Neutrophil (primary cell): ENCODE results near the gene PDS5A.
"Not testable (repeated sequence)": the region's sequence is repeated elsewhere in the genome, so short reads cannot be mapped to it uniquely, and the experiment has no call there.

Source experiments
- H3K27ac ChIP-seq: fragments of 200-600 bp; sonication (generic); 2 replicates; pipeline ENCODE4 v1.5.1; 2016; ENCODE audit warnings: mild to moderate bottlenecking, moderate library complexity
- H3K27me3 ChIP-seq: fragments of 200-600 bp; sonication (generic); 2 replicates; pipeline ENCODE4 v1.6.0; 2016; ENCODE audit warnings: mild to moderate bottlenecking
- H3K36me3 ChIP-seq: fragments of 200-600 bp; sonication (generic); 2 replicates; pipeline ENCODE4 v1.5.1; 2017
- H3K4me1 ChIP-seq, 2 experiments: fragments of 200-600 bp in 1 of 2; sonication (generic) in 1 of 2; 1 replicate in 1 of 2; 2 replicates in 1 of 2; pipeline versions ENCODE4 v1.5.1 to v1.6.1; 2013 to 2016; ENCODE audit warnings: low read depth in 1 of 2, low read length in 1 of 2, mild to moderate bottlenecking in 1 of 2, moderate library complexity in 1 of 2; ENCODE audit not compliant: control insufficient read depth in 1 of 2, insufficient read depth in 1 of 2
- H3K4me3 ChIP-seq, 2 experiments: fragments of 200-600 bp in 1 of 2; sonication (generic) in 1 of 2; 1 replicate in 1 of 2; 2 replicates in 1 of 2; pipeline ENCODE4 v1.5.1; 2013 to 2016; ENCODE audit warnings: low read depth in 1 of 2, low read length in 1 of 2, mild to moderate bottlenecking in 1 of 2, moderate library complexity in 1 of 2
- H3K9me3 ChIP-seq: fragments of 200-600 bp; sonication (generic); 2 replicates; pipeline ENCODE4 v1.5.1; 2016
- TF ChIP-seq, protein P1 (sequence below): fragments of 200-600 bp; sonication (generic); IDR thresholded peaks from 2 replicates; pipeline ENCODE4 v1.5.1; 2016; ENCODE audit warnings: antibody characterized with exemption

Gene PDS5A

DNA sequence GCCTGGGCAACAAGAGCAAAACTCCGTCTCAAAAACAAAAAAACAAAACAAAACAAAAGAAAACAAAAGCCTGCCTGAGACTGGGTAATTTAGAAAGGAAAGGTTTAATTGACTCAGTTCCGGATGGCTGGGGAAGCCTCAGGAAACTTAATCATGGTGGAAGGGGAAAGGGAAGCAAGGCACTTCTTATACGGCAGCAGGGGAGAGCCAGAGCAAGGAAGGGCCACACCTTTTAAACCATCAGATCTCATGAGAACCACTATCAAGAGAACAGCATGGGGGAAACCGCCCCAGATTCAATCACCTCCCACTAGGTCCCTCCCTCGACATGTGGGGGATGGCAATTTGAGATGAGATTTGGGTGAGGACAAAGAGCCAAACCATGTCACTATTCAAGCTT, 157.5 kb downstream of the PDS5A start:
- TF ChIP-seq, protein P1, sequence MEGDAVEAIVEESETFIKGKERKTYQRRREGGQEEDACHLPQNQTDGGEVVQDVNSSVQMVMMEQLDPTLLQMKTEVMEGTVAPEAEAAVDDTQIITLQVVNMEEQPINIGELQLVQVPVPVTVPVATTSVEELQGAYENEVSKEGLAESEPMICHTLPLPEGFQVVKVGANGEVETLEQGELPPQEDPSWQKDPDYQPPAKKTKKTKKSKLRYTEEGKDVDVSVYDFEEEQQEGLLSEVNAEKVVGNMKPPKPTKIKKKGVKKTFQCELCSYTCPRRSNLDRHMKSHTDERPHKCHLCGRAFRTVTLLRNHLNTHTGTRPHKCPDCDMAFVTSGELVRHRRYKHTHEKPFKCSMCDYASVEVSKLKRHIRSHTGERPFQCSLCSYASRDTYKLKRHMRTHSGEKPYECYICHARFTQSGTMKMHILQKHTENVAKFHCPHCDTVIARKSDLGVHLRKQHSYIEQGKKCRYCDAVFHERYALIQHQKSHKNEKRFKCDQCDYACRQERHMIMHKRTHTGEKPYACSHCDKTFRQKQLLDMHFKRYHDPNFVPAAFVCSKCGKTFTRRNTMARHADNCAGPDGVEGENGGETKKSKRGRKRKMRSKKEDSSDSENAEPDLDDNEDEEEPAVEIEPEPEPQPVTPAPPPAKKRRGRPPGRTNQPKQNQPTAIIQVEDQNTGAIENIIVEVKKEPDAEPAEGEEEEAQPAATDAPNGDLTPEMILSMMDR = no peak
- Histone ChIP-seq H3K27me3 (no peaks in the 10 kb centered on the region), H3K4me3 (no peak overlapping the region), H3K27ac (no peak overlapping the region), H3K4me1 (no peaks in the 10 kb centered on the region), H3K36me3 (peaks cover 3% of the 10 kb centered on the region), H3K9me3 (no peaks in the 10 kb centered on the region)

DNA sequence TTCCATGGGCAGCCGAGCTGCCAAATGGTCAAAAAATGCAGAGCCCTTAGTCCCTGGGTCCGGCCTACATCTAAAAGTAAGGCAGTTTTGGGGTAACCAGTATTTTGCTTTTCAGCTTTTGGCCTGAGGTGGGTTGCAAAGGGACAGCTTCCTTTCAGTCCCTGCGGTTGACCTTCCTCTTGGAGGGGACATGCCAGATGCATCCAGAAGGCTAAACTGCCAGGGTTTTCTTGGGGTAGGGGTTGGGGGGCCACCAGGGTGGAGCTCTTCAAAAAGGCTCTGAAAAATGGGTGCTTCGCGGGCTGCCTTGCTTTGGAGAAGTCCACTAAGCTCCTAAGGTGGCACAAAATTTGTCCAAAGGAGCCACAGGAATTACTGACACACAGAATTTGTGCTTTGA, 159.1 kb downstream of the PDS5A start:
- Histone ChIP-seq H3K27me3 (no peaks in the 10 kb centered on the region), H3K27ac (no peak overlapping the region), H3K4me1 (no peaks in the 10 kb centered on the region), H3K4me3 (no peak overlapping the region), H3K36me3 (no peaks in the 10 kb centered on the region), H3K9me3 (no peaks in the 10 kb centered on the region)
- TF ChIP-seq, protein P1 = no peak

DNA sequence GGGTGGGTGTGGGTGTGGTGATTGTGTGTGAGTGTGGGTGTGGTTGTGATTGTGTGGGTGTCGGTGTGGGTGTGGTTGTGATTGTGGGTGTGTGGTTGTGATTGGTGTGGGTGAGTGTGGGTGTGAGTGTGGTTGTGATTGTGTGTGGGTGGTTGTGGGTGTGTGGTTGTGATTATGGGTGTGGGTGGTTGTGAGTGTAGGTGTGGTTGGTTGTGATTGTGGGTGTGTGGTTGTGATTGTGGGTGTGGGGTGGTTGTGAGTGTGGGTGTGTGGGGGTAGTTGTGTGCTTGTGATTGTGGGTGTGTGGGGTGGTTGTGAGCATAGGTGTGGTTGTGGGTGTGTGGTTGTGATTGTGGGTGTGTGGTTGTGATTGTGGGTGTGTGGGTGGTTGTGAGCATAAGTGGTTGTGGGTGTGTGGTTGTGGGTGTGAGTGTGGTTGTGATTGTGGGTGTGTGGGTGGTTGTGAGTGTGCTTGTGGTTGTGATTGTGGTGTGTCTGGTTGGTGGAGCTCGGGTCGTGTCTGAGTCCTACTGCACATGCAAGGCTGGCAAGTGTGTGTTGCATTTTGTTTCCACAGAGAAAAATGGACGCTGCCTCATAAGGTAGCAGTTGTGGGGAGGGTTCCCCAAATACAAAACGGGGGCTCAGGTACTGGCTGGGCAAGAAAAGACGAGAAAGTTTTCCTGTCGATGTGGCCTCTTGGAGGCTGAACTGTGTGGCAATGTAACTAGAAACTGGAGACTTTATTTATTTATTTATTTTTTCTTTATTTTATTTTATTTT, 163.1 kb downstream of the PDS5A start:
- Histone ChIP-seq H3K36me3 (no peaks in the 10 kb centered on the region), H3K9me3 (no peaks in the 10 kb centered on the region), H3K4me1 (no peaks in the 10 kb centered on the region), H3K27ac (no peak overlapping the region), H3K27me3 (no peaks in the 10 kb centered on the region), H3K4me3 (no peak overlapping the region)
- TF ChIP-seq, protein P1 = no peak

DNA sequence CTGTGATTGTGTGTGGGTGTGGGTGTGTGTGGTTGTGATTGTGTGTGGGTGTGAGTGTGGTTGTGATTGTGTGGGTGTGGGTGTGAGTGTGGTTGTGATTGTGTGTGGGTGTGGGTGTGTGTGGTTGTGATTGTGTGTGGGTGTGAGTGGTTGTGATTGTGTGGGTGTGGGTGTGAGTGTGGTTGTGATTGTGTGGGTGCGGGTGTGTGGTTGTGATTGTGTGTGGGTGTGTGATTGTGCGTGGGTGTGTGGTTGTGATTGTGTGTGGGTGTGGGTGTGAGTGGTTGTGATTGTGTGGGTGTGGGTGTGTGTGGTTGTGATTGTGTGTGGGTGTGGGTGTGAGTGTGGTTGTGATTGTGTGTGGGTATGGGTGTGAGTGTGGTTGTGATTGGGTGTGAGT, 163.9 kb downstream of the PDS5A start:
- H3K9me3 ChIP-seq, H3K27ac ChIP-seq, H3K36me3 ChIP-seq, H3K4me1 ChIP-seq, H3K27me3 ChIP-seq, H3K4me3 ChIP-seq: not testable (repeated sequence)

DNA sequence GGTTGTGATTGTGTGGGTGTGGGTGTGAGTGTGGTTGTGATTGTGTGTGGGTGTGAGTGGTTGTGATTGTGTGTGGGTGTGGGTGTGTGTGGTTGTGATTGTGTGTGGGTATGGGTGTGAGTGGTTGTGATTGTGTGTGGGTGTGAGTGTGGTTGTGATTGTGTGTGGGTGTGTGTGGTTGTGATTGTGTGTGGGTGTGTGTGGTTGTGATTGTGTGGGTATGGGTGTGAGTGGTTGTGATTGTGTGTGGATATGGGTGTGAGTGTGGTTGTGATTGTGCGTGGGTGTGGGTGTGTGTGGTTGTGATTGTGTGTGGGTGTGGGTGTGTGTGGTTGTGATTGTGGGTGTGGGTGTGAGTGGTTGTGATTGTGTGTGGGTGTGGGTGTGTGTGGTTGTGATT, 164.7 kb downstream of the PDS5A start:
- H3K4me1 ChIP-seq, H3K9me3 ChIP-seq, H3K36me3 ChIP-seq, H3K27me3 ChIP-seq, H3K4me3 ChIP-seq, H3K27ac ChIP-seq: not testable (repeated sequence)

DNA sequence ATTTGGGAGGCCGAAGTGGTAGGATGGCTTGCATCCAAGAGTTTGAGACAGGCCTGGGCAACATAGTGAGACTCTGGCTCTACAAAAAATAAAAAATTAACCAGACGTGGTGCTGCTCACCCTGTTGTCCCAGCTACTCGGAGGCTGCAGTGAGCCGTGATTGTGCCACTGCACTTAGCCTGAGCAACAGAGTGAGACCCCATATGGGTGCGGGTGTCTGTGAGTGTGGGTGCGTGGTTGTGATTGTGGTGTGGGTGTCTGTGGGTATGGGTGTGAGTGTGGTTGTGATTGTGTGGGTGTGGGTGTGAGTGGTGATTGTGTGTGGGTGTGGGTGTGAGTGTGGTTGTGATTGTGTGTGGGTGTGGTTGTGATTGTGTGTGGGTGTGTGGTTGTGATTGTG, 165.2 kb downstream of the PDS5A start:
- TF ChIP-seq, protein P1 = no peak
- Histone ChIP-seq H3K36me3 (no peaks in the 10 kb centered on the region), H3K9me3 (no peaks in the 10 kb centered on the region), H3K4me3 (no peak overlapping the region), H3K4me1 (no peaks in the 10 kb centered on the region), H3K27me3 (no peaks in the 10 kb centered on the region), H3K27ac (no peak overlapping the region)
